SH-SY5Y (cell line): ENCODE data around the gene BRCA1.

Source experiments
- GATA2 ChIP-seq: IDR thresholded peaks from 2 replicates; pipeline ENCODE4 v1.6.1; 2011; ENCODE audit warnings: mild to moderate bottlenecking, low read depth, low read length
- GATA3 ChIP-seq: IDR thresholded peaks from 2 replicates; pipeline ENCODE4 v1.6.1; 2011; ENCODE audit warnings: low read depth, mild to moderate bottlenecking, low read length, moderate library complexity

DNA sequence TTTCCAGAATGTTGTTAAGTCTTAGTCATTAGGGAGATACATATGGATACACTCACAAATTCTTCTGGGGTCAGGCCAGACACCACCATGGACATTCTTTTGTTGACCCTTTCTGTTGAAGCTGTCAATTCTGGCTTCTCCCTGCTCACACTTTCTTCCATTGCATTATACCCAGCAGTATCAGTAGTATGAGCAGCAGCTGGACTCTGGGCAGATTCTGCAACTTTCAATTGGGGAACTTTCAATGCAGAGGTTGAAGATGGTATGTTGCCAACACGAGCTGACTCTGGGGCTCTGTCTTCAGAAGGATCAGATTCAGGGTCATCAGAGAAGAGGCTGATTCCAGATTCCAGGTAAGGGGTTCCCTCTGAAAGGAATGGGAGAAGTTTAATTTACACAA lies 54.3 kb downstream of the BRCA1 start:
- no peak for TF ChIP-seq GATA2
- TF ChIP-seq GATA3, result no peak
